Measurements from ENCODE around the gene CNPY1.

GRCh38 chr7:155586843-155587440 is 40.6 kb upstream of the CNPY1 start:
- TF ChIP-seq USF1 (IDR thresholded peaks at IDR 0.05) (no peak), EP300 (IDR thresholded peaks at IDR 0.05; ENCODE audit: borderline replicate concordance) (no peak), TAF1 (IDR thresholded peaks at IDR 0.05; ENCODE audit: low read depth) (no peak), YY1 (IDR thresholded peaks at IDR 0.05; ENCODE audit: low read depth) (no peak)
